ENCODE data around the gene CAPRIN1.

CAPRIN1 gene

DNA sequence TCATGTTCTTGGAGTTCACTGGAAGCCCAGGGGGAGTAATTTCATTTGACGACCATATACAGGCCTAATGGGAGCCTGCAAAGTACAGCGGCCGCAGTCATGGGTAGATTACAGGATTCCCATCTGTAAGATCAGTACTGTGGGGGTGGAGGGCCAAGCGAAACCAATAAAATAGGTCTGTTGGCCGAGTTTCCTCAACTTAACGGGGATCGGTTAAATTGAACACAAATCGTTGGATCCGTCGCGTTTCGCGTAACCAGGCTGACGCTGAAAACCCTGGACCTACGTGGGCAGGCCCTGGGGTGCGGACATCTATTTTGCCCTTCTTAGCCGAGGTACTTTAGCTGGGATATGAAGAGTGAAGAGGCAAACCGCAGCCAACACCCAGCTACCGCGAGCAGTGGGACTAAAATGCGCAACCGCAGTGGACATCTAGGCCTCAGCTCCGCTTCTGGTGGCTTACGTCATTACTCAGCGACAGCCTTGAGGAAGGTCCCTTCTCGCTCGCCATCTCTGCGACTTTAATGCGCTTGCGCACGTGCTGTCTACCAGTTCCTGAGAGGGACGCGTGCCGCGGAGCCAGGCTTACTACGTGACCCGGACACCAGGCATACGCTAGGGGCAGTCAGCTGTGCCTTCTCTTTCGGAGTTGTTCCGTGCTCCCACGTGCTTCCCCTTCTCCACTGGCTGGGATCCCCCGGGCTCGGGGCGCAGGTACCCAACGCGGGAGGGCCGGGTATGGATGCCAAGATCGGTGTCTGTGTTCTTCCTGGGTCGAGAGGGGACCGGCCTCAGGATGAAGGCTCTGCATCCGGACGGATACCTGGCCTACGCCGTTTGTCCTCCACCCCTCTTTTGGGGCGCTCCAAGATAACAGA is 53.8 kb downstream of the CAPRIN1 start, which contains the start of gene NAT10:
Gene NAT10 (plus strand): TSS at position 551 of the 878 bp plus-strand sequence. CDS start 2,597 bp downstream, outside the sequence.
- Histone ChIP-seq H4K20me1 (ENCODE audit: insufficient read depth, low read length, poor library complexity, severe bottlenecking) (no peaks in the 10 kb centered on the region), H3K4me2 (ENCODE audit: low read depth, low read length, poor library complexity, severe bottlenecking) (peak within 1 kb of the TSS; percentile 77), H3K79me2 (ENCODE audit: insufficient read depth, low read length) (peaks cover 33% of the 10 kb centered on the region), H3K36me3 (ENCODE audit: insufficient read depth, low read length) (peaks cover 33% of the 10 kb centered on the region), H3K27me3 (ENCODE audit: insufficient read depth, low read length, poor library complexity, severe bottlenecking) (no peaks in the 10 kb centered on the region), H2AFZ (ENCODE audit: low read length) (peak within 1 kb of the TSS; percentile 82), H3K9me3 (ENCODE audit: insufficient read depth, low read depth, low read length) (no peaks in the 10 kb centered on the region), H3K9me2 (replicated peaks; ENCODE audit: low read depth, low read length) (no peaks in the 10 kb centered on the region), H3K4me1 (ENCODE audit: insufficient read depth, low read length, poor library complexity, severe bottlenecking) (peaks cover 16% of the 10 kb centered on the region), H3K9ac (ENCODE audit: low read depth, low read length, poor library complexity, severe bottlenecking) (peak within 1 kb of the TSS; percentile 76), H3F3A (ENCODE audit: low read depth) (peaks cover 9% of the 10 kb centered on the region; the same call in 1 of the 2 replicates), H3K4me3 (ENCODE audit: low read length, poor library complexity, severe bottlenecking) (peak within 1 kb of the TSS; percentile 82)
- TF ChIP-seq CTCF (conservative IDR thresholded peaks at IDR 0.05; ENCODE audit: low read length) (no peak), EZH2phosphoT487 (IDR thresholded peaks at IDR 0.05; ENCODE audit: borderline replicate concordance) (no peak)

DNA sequence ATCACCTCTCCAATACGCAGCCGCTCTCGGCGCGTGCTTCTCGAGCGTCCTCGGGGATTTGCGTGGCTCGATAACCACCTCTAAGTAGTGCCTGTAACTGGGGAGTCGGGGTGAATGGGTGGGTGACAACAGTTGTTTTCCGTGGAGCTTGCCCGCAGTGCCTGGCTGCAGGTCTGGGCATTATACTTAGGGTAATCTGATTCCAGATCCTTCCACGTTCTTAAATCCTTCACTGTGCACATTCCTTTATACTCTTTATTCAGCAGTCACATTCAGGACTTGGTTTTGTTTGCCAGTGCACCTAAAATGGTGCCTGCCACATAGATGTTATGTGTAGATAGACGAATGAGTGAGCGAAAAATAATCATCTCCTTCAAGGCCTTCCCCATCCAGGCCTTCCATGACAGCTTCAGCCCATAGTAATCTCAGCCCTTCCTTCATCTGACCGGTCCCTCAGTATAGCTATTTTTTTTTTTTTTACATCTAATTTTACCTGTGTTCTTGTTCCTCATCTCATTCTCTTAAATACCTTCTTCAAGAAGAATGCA is 54.5 kb downstream of the CAPRIN1 start:
- H3K9me2 ChIP-seq (replicated peaks; ENCODE audit: low read depth, low read length) = no peaks in the 10 kb centered on the region
- H3K36me3 ChIP-seq (ENCODE audit: insufficient read depth, low read length) = peaks cover 35% of the 10 kb centered on the region; the same call in 1 of the 2 replicates
- H3K27me3 ChIP-seq (ENCODE audit: insufficient read depth, low read length, poor library complexity, severe bottlenecking) = no peaks in the 10 kb centered on the region
- peaks cover 16% of the 10 kb centered on the region for H3K4me1 ChIP-seq (ENCODE audit: insufficient read depth, low read length, poor library complexity, severe bottlenecking)
- peak overlapping the region; percentile 76 for H3K9ac ChIP-seq (ENCODE audit: low read depth, low read length, poor library complexity, severe bottlenecking)
- peak overlapping the region; percentile 77 for H3K4me2 ChIP-seq (ENCODE audit: low read depth, low read length, poor library complexity, severe bottlenecking)
- H4K20me1 ChIP-seq (ENCODE audit: insufficient read depth, low read length, poor library complexity, severe bottlenecking) = no peaks in the 10 kb centered on the region
- H2AFZ ChIP-seq (ENCODE audit: low read length) = peak overlapping the region; percentile 82
- peak overlapping the region; percentile 82 for H3K4me3 ChIP-seq (ENCODE audit: low read length, poor library complexity, severe bottlenecking)
- H3K9me3 ChIP-seq (ENCODE audit: insufficient read depth, low read depth, low read length) = no peaks in the 10 kb centered on the region
- no peak for TF ChIP-seq EZH2phosphoT487 (IDR thresholded peaks at IDR 0.05; ENCODE audit: borderline replicate concordance)
- peaks cover 9% of the 10 kb centered on the region; the same call in 1 of the 2 replicates for H3F3A ChIP-seq (ENCODE audit: low read depth)
- H3K79me2 ChIP-seq (ENCODE audit: insufficient read depth, low read length) = peaks cover 33% of the 10 kb centered on the region

GRCh38 chr11:34111722-34112270 is 60.3 kb downstream of the CAPRIN1 start:
- H3K79me2 ChIP-seq (ENCODE audit: insufficient read depth, low read length) = peaks cover 20% of the 10 kb centered on the region
- TF ChIP-seq CTCF (conservative IDR thresholded peaks at IDR 0.05; ENCODE audit: low read length) (no peak), EZH2phosphoT487 (IDR thresholded peaks at IDR 0.05; ENCODE audit: borderline replicate concordance) (no peak)
- H2AFZ ChIP-seq (ENCODE audit: low read length) = no peak overlapping the region
- H3K9ac ChIP-seq (ENCODE audit: low read depth, low read length, poor library complexity, severe bottlenecking) = no peak overlapping the region
- H3K36me3 ChIP-seq (ENCODE audit: insufficient read depth, low read length) = peaks cover 73% of the 10 kb centered on the region; the same call in 1 of the 2 replicates
- H3K4me1 ChIP-seq (ENCODE audit: insufficient read depth, low read length, poor library complexity, severe bottlenecking) = peaks cover 6% of the 10 kb centered on the region
- no peak overlapping the region for H3K4me2 ChIP-seq (ENCODE audit: low read depth, low read length, poor library complexity, severe bottlenecking)
- no peaks in the 10 kb centered on the region for H3F3A ChIP-seq (ENCODE audit: low read depth)
- H4K20me1 ChIP-seq (ENCODE audit: insufficient read depth, low read length, poor library complexity, severe bottlenecking) = no peaks in the 10 kb centered on the region
- no peaks in the 10 kb centered on the region for H3K9me2 ChIP-seq (replicated peaks; ENCODE audit: low read depth, low read length)
- H3K9me3 ChIP-seq (ENCODE audit: insufficient read depth, low read depth, low read length) = no peaks in the 10 kb centered on the region
- H3K27me3 ChIP-seq (ENCODE audit: insufficient read depth, low read length, poor library complexity, severe bottlenecking) = no peaks in the 10 kb centered on the region
- H3K4me3 ChIP-seq (ENCODE audit: low read length, poor library complexity, severe bottlenecking) = no peak overlapping the region
